Measurements from ENCODE around the gene VSTM4. TPM values are rescaled to one million over a fixed set of nuclear protein-coding genes. Genes with fewer than 3 reads are reported as not detected.

The VSTM4 gene
- total and polyA plus RNA-seq, 9 of the 15 experiments (the other 6 are each of a cell fraction or from before 2014, with no cell fraction given), result 1.0 to 7.9 (median 3.0) TPM

DNA sequence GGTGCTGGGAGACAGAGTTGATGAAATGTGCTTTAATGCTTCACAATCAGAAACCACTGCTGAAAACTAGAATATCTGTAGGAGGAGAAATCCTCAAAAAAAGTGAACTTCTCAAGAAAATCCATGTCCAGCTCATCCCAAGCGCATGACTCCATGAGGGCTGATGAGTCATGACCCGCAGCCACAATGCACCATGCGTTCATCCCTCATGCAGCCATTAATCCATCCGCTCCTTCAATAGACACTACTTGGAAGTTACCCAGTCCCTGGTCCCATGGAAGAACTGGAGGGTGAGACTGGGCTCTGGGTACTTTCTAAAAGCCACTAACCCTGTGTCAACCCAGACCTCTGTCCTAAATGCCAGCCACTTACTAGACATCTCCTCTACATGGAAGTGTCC is 48.4 kb upstream of the VSTM4 start (continued):
- TF ChIP-seq, protein P1, sequence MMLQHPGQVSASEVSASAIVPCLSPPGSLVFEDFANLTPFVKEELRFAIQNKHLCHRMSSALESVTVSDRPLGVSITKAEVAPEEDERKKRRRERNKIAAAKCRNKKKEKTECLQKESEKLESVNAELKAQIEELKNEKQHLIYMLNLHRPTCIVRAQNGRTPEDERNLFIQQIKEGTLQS (IDR thresholded peaks at IDR 0.05), result peak; percentile 86
- TF ChIP-seq, protein P1 (CRISPR knock-in tag; conservative IDR thresholded peaks at IDR 0.05), result no peak
- TF ChIP-seq SREBF2 (CRISPR knock-in tag; IDR thresholded peaks at IDR 0.05), result no peak
- TF ChIP-seq POLR2A (conservative IDR thresholded peaks at IDR 0.05), result no peak
- peak; percentile 79 for TF ChIP-seq JUN (IDR thresholded peaks at IDR 0.05; ENCODE audit: borderline replicate concordance, low read depth, low read length)
- TF ChIP-seq JUN (CRISPR knock-in tag; IDR thresholded peaks at IDR 0.05; ENCODE audit: borderline replicate concordance), result no peak
- TF ChIP-seq, protein P2, sequence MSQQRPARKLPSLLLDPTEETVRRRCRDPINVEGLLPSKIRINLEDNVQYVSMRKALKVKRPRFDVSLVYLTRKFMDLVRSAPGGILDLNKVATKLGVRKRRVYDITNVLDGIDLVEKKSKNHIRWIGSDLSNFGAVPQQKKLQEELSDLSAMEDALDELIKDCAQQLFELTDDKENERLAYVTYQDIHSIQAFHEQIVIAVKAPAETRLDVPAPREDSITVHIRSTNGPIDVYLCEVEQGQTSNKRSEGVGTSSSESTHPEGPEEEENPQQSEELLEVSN (IDR thresholded peaks at IDR 0.05; ENCODE audit: borderline replicate concordance in 1 of 2, extremely low read depth in 1 of 2, insufficient read depth in 1 of 2, insufficient read length in 1 of 2, low read depth in 1 of 2, low read length in 1 of 2, poor library complexity in 1 of 2, severe bottlenecking in 1 of 2), result peak in 1 of 2 experiments; percentile 61
- no peak for TF ChIP-seq NR2C1 (IDR thresholded peaks at IDR 0.05)
- 0 out of 2 replicates have a peak, but pooled peaks have one; percentile 10 for TF ChIP-seq NR2C1 (tag; IDR thresholded peaks at IDR 0.05)
- no peak for TF ChIP-seq ZBTB9 (CRISPR knock-in tag; IDR thresholded peaks at IDR 0.05)
- no peak for TF ChIP-seq GTF2A2 (tag; IDR thresholded peaks at IDR 0.05)
- TF ChIP-seq EHMT2 (IDR thresholded peaks at IDR 0.05), result 0 out of 2 replicates have a peak, but pooled peaks have one; percentile 41
- no peak for TF ChIP-seq ZNF408 (CRISPR knock-in tag; IDR thresholded peaks at IDR 0.05; ENCODE audit: low read depth)
- TF ChIP-seq, protein P3, sequence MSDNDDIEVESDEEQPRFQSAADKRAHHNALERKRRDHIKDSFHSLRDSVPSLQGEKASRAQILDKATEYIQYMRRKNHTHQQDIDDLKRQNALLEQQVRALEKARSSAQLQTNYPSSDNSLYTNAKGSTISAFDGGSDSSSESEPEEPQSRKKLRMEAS (CRISPR knock-in tag; IDR thresholded peaks at IDR 0.05), result peak; percentile 84
- TF ChIP-seq MLLT1 (IDR thresholded peaks at IDR 0.05), result peak in 1 of 2 experiments; percentile 63; a peak in 1 of 4 replicates
- TF ChIP-seq ZFP30 (CRISPR knock-in tag; IDR thresholded peaks at IDR 0.05; ENCODE audit: borderline replicate concordance), result no peak
- no peak for TF ChIP-seq HCFC1 (IDR thresholded peaks at IDR 0.05; ENCODE audit: low read depth, low read length)
- TF ChIP-seq NR2F6 (CRISPR knock-in tag; IDR thresholded peaks at IDR 0.05), result no peak
- peak; percentile 93 for TF ChIP-seq FOSL1 (tag; conservative IDR thresholded peaks at IDR 0.05)
- TF ChIP-seq KDM1A (IDR thresholded peaks at IDR 0.05), result no peak
- TF ChIP-seq JUND (IDR thresholded peaks at IDR 0.05; ENCODE audit: borderline replicate concordance, low read depth, low read length), result peak; percentile 77; the same call in 1 of the 2 replicates
- TF ChIP-seq JUND (tag; IDR thresholded peaks at IDR 0.05; ENCODE audit: borderline replicate concordance, low read depth, low read length), result peak; percentile 72; the same call in 2 of the 3 replicates
